ENCODE results near the gene IL22.

GRCh38 chr12:68291396-68292036 lies 38.1 kb upstream of the IL22 start:
- TF ChIP-seq POLR2A (IDR thresholded peaks at IDR 0.05) (no peak), CTCF (IDR thresholded peaks at IDR 0.05) (no peak), EP300 (IDR thresholded peaks at IDR 0.05) (no peak)
